22Rv1 (cell line): Measurements from ENCODE around the gene UACA.

Source experiments
- ZFX ChIP-seq: fragments of 450-650 bp; IDR thresholded peaks from 2 replicates; pipeline ENCODE4 v1.6.1; 2017; ENCODE audit warnings: antibody characterized with exemption, borderline replicate concordance
- TF ChIP-seq, protein P1 (sequence below): fragments of 450-650 bp; IDR thresholded peaks from 2 replicates; pipeline ENCODE4 v1.5.1; 2017; ENCODE audit warnings: mild to moderate bottlenecking

- TF ChIP-seq, protein P1, sequence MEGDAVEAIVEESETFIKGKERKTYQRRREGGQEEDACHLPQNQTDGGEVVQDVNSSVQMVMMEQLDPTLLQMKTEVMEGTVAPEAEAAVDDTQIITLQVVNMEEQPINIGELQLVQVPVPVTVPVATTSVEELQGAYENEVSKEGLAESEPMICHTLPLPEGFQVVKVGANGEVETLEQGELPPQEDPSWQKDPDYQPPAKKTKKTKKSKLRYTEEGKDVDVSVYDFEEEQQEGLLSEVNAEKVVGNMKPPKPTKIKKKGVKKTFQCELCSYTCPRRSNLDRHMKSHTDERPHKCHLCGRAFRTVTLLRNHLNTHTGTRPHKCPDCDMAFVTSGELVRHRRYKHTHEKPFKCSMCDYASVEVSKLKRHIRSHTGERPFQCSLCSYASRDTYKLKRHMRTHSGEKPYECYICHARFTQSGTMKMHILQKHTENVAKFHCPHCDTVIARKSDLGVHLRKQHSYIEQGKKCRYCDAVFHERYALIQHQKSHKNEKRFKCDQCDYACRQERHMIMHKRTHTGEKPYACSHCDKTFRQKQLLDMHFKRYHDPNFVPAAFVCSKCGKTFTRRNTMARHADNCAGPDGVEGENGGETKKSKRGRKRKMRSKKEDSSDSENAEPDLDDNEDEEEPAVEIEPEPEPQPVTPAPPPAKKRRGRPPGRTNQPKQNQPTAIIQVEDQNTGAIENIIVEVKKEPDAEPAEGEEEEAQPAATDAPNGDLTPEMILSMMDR = no peak
- no peak for TF ChIP-seq ZFX
Measured at GRCh38 chr15:70658641-70659040, 104.7 kb downstream of the UACA start.
